PC-3 (cell line): ENCODE results near the gene UGT1A5. TPM values are rescaled to one million over a fixed set of nuclear protein-coding genes. Genes with fewer than 3 reads are reported as not detected.

Source experiments
- ATAC-seq: fragments of 200-7000 bp; cut with Tn5 transposase; 2 replicates; pipeline ENCODE4 v1.9.1; 2020; ENCODE audit warnings: mild to moderate bottlenecking, moderate library complexity
- BruUV-seq: library from RNA; stranded (reverse); fragments of 400-500 nt; replicated peaks from 2 replicates; lab custom pipeline; 2021; lab: Mats Ljungman, UMichigan
- CTCF ChIA-PET: fragments of 300-600 bp; sonication (Branson Sonifier 250); formaldehyde crosslinking; loops from one replicate; lab custom pipeline; 2022; ENCODE audit warnings: antibody characterized with exemption; lab: Charles Lee
- POLR2A ChIA-PET: fragments of 300-600 bp; sonication (Branson Sonifier 250); formaldehyde crosslinking; loops from one replicate; lab custom pipeline; 2022; ENCODE audit warnings: antibody characterized with exemption; ENCODE audit not compliant: unreplicated experiment; lab: Charles Lee
- DNase-seq: peaks from one replicate; pipeline ENCODE4 v3.0.0-alpha.2; 2015
- H2AFZ ChIP-seq: fragments of 300-600 bp; sonication (generic); 2 replicates; pipeline ENCODE4 v1.6.0; 2016; ENCODE audit warnings: antibody characterized with exemption, low read length
- H3F3A ChIP-seq: fragments of 300-600 bp; sonication (generic); one replicate; pipeline ENCODE4 v1.6.0; 2017; ENCODE audit warnings: antibody characterized with exemption, low read length, control low read depth, mild to moderate bottlenecking; ENCODE audit not compliant: unreplicated experiment
- H3K27ac ChIP-seq: fragments of 300-600 bp; sonication (generic); 2 replicates; pipeline ENCODE4 v1.5.1; 2016; ENCODE audit warnings: mild to moderate bottlenecking, low read length
- H3K27me3 ChIP-seq: fragments of 300-600 bp; sonication (generic); 2 replicates; pipeline ENCODE4 v1.6.1; 2016; ENCODE audit warnings: low read length, mixed read lengths
- H3K36me3 ChIP-seq: fragments of 300-600 bp; sonication (generic); 2 replicates; pipeline ENCODE4 v1.6.1; 2016; ENCODE audit warnings: low read depth, mixed run types, low read length, mixed read lengths
- H3K4me1 ChIP-seq: fragments of 300-600 bp; sonication (generic); 2 replicates; pipeline ENCODE4 v1.5.1; 2016; ENCODE audit warnings: low read length; ENCODE audit not compliant: insufficient read depth
- H3K4me2 ChIP-seq: fragments of 300-600 bp; sonication (generic); 2 replicates; pipeline ENCODE4 v1.6.0; 2016; ENCODE audit warnings: low read length
- H3K4me3 ChIP-seq: fragments of 300-600 bp; sonication (generic); 2 replicates; pipeline ENCODE4 v1.5.1; 2016; ENCODE audit warnings: mild to moderate bottlenecking, low read length, mixed read lengths
- H3K79me2 ChIP-seq: fragments of 300-600 bp; sonication (generic); 2 replicates; pipeline ENCODE4 v1.6.1; 2017; ENCODE audit warnings: low read length, mixed read lengths
- H3K9ac ChIP-seq: fragments of 300-600 bp; sonication (generic); 2 replicates; pipeline ENCODE4 v1.6.0; 2016; ENCODE audit warnings: mild to moderate bottlenecking, low read length
- H3K9me2 ChIP-seq: fragments of 300-600 bp; sonication (generic); replicated peaks from 2 replicates; pipeline ENCODE4 v1.6.1; 2016; ENCODE audit warnings: mixed run types, low read length, mixed read lengths
- H3K9me3 ChIP-seq: fragments of 300-600 bp; sonication (generic); 2 replicates; pipeline ENCODE4 v1.6.1; 2016; ENCODE audit warnings: low read length, mixed read lengths
- H4K20me1 ChIP-seq: fragments of 300-600 bp; sonication (generic); 2 replicates; pipeline ENCODE4 v1.6.1; 2016; ENCODE audit warnings: low read length, mixed read lengths
- CTCF ChIP-seq: fragments of 300-600 bp; sonication (generic); conservative IDR thresholded peaks from 2 replicates; pipeline ENCODE4 v1.5.1; 2017; ENCODE audit warnings: antibody characterized with exemption, low read depth, mild to moderate bottlenecking, low read length
- EZH2 ChIP-seq: fragments of 300-600 bp; sonication (generic); IDR thresholded peaks from one replicate; pipeline ENCODE4 v1.6.1; 2017; ENCODE audit warnings: antibody characterized with exemption, mild to moderate bottlenecking, low read length; ENCODE audit not compliant: unreplicated experiment
- EZH2phosphoT487 ChIP-seq: fragments of 300-600 bp; sonication (generic); IDR thresholded peaks from 2 replicates; pipeline ENCODE4 v1.6.1; 2018; ENCODE audit warnings: mild to moderate bottlenecking, antibody characterized with exemption, low read length, borderline replicate concordance
- intact Hi-C: fragments of 100-400 bp; cut with micrococcal nuclease; formaldehyde crosslinking; loops from 2 replicates; pipeline ENCODE4 v1.9.0; 2023
- total RNA-seq: library from RNA; depleted of rRNA; stranded (reverse); fragments of >200 nt; gene quantifications from 2 replicates; pipeline ENCODE4 v1.2.3, GENCODE V29; 2014

Gene UGT1A5
- total RNA-seq, 1 experiment from 2014 or later, result not detected

- Histone ChIP-seq H3K9me3 (no peaks in the 10 kb centered on the region), H3K4me2 (no peak overlapping the region), H3K27ac (no peak overlapping the region), H3F3A (no peaks in the 10 kb centered on the region), H3K79me2 (no peaks in the 10 kb centered on the region), H3K36me3 (no peaks in the 10 kb centered on the region), H3K9ac (no peak overlapping the region), H2AFZ (no peak overlapping the region), H4K20me1 (no peaks in the 10 kb centered on the region), H3K4me1 (no peaks in the 10 kb centered on the region), H3K27me3 (no peaks in the 10 kb centered on the region), H3K9me2 (no peaks in the 10 kb centered on the region), H3K4me3 (no peak overlapping the region)
- CTCF ChIA-PET, result no interaction called here
- ATAC-seq (no peak), DNase-seq (no peak)
- TF ChIP-seq EZH2phosphoT487 (no peak), EZH2 (no peak), CTCF (no peak)
- no TSS peak for BruUV-seq
- POLR2A ChIA-PET, result no interaction called here
- intact Hi-C loops, result no loop called here
Measured at GRCh38 chr2:233821196-233821595, 108.5 kb downstream of the UGT1A5 start.

GRCh38 chr2:233821709-233822100 lies 109.0 kb downstream of the UGT1A5 start:
- ChIA-PET POLR2A (no interaction called here), CTCF (no interaction called here)
- H3K27ac ChIP-seq, result no peak overlapping the region
- H3K4me1 ChIP-seq, result no peaks in the 10 kb centered on the region
- H2AFZ ChIP-seq, result no peak overlapping the region
- H3K36me3 ChIP-seq, result no peaks in the 10 kb centered on the region
- TF ChIP-seq EZH2, result no peak
- no peak for TF ChIP-seq CTCF
- TF ChIP-seq EZH2phosphoT487, result no peak
- no peaks in the 10 kb centered on the region for H4K20me1 ChIP-seq
- no peaks in the 10 kb centered on the region for H3K9me3 ChIP-seq
- DNase-seq (no peak), ATAC-seq (no peak)
- no peaks in the 10 kb centered on the region for H3K9me2 ChIP-seq
- H3F3A ChIP-seq, result no peaks in the 10 kb centered on the region
- intact Hi-C loops, result no loop called here
- BruUV-seq, result no TSS peak
- H3K4me3 ChIP-seq, result no peak overlapping the region
- no peaks in the 10 kb centered on the region for H3K27me3 ChIP-seq
- H3K9ac ChIP-seq, result no peak overlapping the region
- H3K79me2 ChIP-seq, result no peaks in the 10 kb centered on the region
- H3K4me2 ChIP-seq, result no peak overlapping the region

GRCh38 chr2:233822101-233822771 lies 109.5 kb downstream of the UGT1A5 start:
- H3K4me1 ChIP-seq, result no peaks in the 10 kb centered on the region
- ATAC-seq, result no peak
- ChIA-PET POLR2A (no interaction called here), CTCF (no interaction called here)
- H3K36me3 ChIP-seq, result no peaks in the 10 kb centered on the region
- DNase-seq, result no peak
- H3K9ac ChIP-seq, result no peak overlapping the region
- H3K79me2 ChIP-seq, result no peaks in the 10 kb centered on the region
- H3K27ac ChIP-seq, result no peak overlapping the region
- no peak overlapping the region for H2AFZ ChIP-seq
- intact Hi-C loops, result no loop called here
- H3F3A ChIP-seq, result no peaks in the 10 kb centered on the region
- no peaks in the 10 kb centered on the region for H3K9me2 ChIP-seq
- BruUV-seq, result no TSS peak
- H3K4me3 ChIP-seq, result no peak overlapping the region
- no peaks in the 10 kb centered on the region for H4K20me1 ChIP-seq
- H3K9me3 ChIP-seq, result no peaks in the 10 kb centered on the region
- TF ChIP-seq EZH2phosphoT487, result no peak
- no peak for TF ChIP-seq EZH2
- no peak for TF ChIP-seq CTCF
- H3K27me3 ChIP-seq, result no peaks in the 10 kb centered on the region
- H3K4me2 ChIP-seq, result no peak overlapping the region
